AG09319 (cell line): Measurements from ENCODE around the gene TTC16.

Source experiments
- DNase-seq: peaks from one replicate; pipeline ENCODE4 v3.0.0-alpha.2; 2010; ENCODE audit warnings: low read depth; ENCODE audit errors: extremely low read depth
- TF ChIP-seq, protein P1 (sequence below): IDR thresholded peaks from 2 replicates; pipeline ENCODE4 v1.5.1; 2011; ENCODE audit warnings: low read depth, mild to moderate bottlenecking, inconsistent platforms, low read length, moderate library complexity

The TTC16 gene

DNA sequence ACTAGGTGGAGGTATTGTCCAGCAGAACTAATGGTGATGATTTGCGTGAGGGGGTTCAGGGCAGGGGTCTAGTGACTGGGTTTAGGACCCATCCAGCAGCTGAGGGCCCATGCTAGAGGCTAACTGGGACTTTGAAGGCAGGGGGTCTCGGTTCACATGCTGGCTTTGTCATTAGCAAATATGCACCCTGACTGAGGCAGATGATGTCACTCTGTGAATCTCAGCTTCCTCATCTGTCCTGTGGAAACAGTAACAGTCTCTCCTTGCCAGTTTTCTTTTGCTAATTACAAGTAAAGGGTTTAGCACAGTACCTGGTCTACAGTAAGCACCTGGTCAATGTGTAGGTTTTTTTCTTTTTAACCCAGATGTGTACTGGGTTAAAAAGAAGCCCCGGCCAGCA lies 57.4 kb downstream of the TTC16 start:
- no peak for DNase-seq

DNA sequence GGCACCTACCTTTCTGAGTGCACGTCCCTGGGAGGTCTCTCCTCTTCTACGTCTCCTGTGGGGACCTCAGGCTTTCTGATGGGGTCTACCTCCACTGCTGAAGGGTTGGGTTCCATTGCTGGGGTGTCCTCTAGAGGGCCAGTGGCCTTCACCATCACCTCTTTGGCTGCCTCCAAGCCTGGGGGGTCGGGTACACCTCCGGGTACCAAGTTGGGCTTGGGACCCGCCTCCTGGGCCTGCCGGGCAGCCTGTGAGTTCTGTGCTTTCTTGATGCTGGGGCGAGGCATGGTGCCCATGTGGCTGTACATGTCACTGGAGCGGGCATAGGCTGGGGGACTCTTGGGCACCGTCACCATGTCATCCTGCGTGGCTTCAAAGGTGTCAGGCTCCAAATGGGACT lies 58.1 kb downstream of the TTC16 start:
- TF ChIP-seq, protein P1, sequence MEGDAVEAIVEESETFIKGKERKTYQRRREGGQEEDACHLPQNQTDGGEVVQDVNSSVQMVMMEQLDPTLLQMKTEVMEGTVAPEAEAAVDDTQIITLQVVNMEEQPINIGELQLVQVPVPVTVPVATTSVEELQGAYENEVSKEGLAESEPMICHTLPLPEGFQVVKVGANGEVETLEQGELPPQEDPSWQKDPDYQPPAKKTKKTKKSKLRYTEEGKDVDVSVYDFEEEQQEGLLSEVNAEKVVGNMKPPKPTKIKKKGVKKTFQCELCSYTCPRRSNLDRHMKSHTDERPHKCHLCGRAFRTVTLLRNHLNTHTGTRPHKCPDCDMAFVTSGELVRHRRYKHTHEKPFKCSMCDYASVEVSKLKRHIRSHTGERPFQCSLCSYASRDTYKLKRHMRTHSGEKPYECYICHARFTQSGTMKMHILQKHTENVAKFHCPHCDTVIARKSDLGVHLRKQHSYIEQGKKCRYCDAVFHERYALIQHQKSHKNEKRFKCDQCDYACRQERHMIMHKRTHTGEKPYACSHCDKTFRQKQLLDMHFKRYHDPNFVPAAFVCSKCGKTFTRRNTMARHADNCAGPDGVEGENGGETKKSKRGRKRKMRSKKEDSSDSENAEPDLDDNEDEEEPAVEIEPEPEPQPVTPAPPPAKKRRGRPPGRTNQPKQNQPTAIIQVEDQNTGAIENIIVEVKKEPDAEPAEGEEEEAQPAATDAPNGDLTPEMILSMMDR: no peak

More for the DNA sequence above, 57.4 kb downstream of the TTC16 start:
- TF ChIP-seq, protein P1: no peak

GRCh38 chr9:127776195-127776923 lies 60.5 kb downstream of the TTC16 start:
- no peak for DNase-seq
- TF ChIP-seq, protein P1: no peak

More for the DNA sequence above, 58.1 kb downstream of the TTC16 start:
- DNase-seq: no peak

- DNase-seq: no peak
- TF ChIP-seq, protein P1: no peak
Measured at GRCh38 chr9:127776924-127777289, 61.0 kb downstream of the TTC16 start.

- TF ChIP-seq, protein P1: no peak
- DNase-seq: no peak
Measured at GRCh38 chr9:127777368-127777980, 61.6 kb downstream of the TTC16 start.

GRCh38 chr9:127778280-127779135 lies 62.6 kb downstream of the TTC16 start, which contains the start of gene SH2D3C:
TSS of gene SH2D3C (minus strand) at chr9:127778666. CDS start at chr9:127778627, 39 bp downstream.
- TF ChIP-seq, protein P1: no peak
- DNase-seq: no peak
